Endodermal cell (in vitro differentiated cells): ENCODE data around the gene FSHR. TPM values are rescaled to one million over a fixed set of nuclear protein-coding genes. Genes with fewer than 3 reads are reported as not detected.

Experiments used
- DNase-seq: peaks from one replicate; pipeline ENCODE4 v3.0.0-alpha.2; 2017
- H3K27ac ChIP-seq: 2 replicates; pipeline ENCODE4 v1.5.1; 2013; ENCODE audit warnings: mild to moderate bottlenecking, low read depth, low read length, moderate library complexity
- H3K27me3 ChIP-seq: 2 replicates; pipeline ENCODE4 v1.6.1; 2013; ENCODE audit warnings: mild to moderate bottlenecking, low read length, moderate library complexity; ENCODE audit not compliant: insufficient read depth, control insufficient read depth, poor library complexity, severe bottlenecking
- H3K36me3 ChIP-seq: 2 replicates; pipeline ENCODE4 v1.7.0; 2013; ENCODE audit warnings: mild to moderate bottlenecking, low read length, moderate library complexity; ENCODE audit not compliant: control insufficient read depth, insufficient read depth
- H3K4me1 ChIP-seq: one replicate; pipeline ENCODE4 v1.7.0; 2013; ENCODE audit warnings: low read length; ENCODE audit not compliant: control insufficient read depth, insufficient read depth
- H3K4me3 ChIP-seq: 2 replicates; pipeline ENCODE4 v1.5.1; 2013; ENCODE audit warnings: mild to moderate bottlenecking, low read length, moderate library complexity
- H3K9ac ChIP-seq: 2 replicates; pipeline ENCODE4 v1.6.1; 2013; ENCODE audit warnings: mild to moderate bottlenecking, low read length, moderate library complexity; ENCODE audit not compliant: poor library complexity, severe bottlenecking; ENCODE audit errors: extremely low read depth
- H3K9me3 ChIP-seq: 2 replicates; pipeline ENCODE4 v1.6.1; 2013; ENCODE audit warnings: mild to moderate bottlenecking, low read length, moderate library complexity; ENCODE audit not compliant: control insufficient read depth
- H3K27ac Mint-ChIP-seq: 2 replicates; pipeline ENCODE4 v1.8.0; 2020; ENCODE audit warnings: mixed read lengths
- H3K27me3 Mint-ChIP-seq: 2 replicates; pipeline ENCODE4 v1.8.0; 2021; ENCODE audit warnings: mild to moderate bottlenecking, mixed read lengths; ENCODE audit not compliant: insufficient read depth
- H3K36me3 Mint-ChIP-seq: 2 replicates; pipeline ENCODE4 v1.8.0; 2020; ENCODE audit warnings: low read depth, mixed read lengths
- H3K4me1 Mint-ChIP-seq: 2 replicates; pipeline ENCODE4 v1.8.0; 2020; ENCODE audit warnings: mixed read lengths
- H3K4me3 Mint-ChIP-seq: 2 replicates; pipeline ENCODE4 v1.8.0; 2020; ENCODE audit warnings: mild to moderate bottlenecking, moderate library complexity, mixed read lengths
- H3K9me3 Mint-ChIP-seq: 2 replicates; pipeline ENCODE4 v1.8.0; 2020; ENCODE audit warnings: mild to moderate bottlenecking, mixed read lengths
- WGBS, 2 experiments: methylation state at CpG; one replicate each; pipeline versions ENCODE4 v1.1.5 to v1.1.7; 2013; ENCODE audit warnings: missing lambda C conversion rate in 2 of 2, mixed read lengths in 1 of 2; ENCODE audit not compliant: insufficient coverage in 1 of 2, insufficient read length in 1 of 2; 5-methylcytosine and 5-hydroxymethylcytosine counted together
- total RNA-seq, 2 donors: library from RNA; stranded (reverse); fragmentation: NEBNext Ultra II Directional in 1 of 2; extraction: Animal tissue kit (Norgen Biotek cat#: 25700) in 1 of 2; gene quantifications; 2 replicates in 1 of 2; 3 replicates in 1 of 2; pipeline ENCODE4 v1.2.1, GENCODE V29; 2021
- TF ChIP-seq, protein P1 (sequence below): fragments of 200-600 bp; sonication (generic); conservative IDR thresholded peaks from 2 replicates; pipeline ENCODE4 v1.5.0; 2021; ENCODE audit warnings: antibody characterized with exemption, mild to moderate bottlenecking

The FSHR gene
- total RNA-seq, 2 donors from 2014 or later: 4.7 to 6.5 TPM

- no peaks in the 10 kb centered on the region for H3K36me3 Mint-ChIP-seq
- Histone ChIP-seq H3K4me1 (no peaks in the 10 kb centered on the region), H3K27ac (no peak overlapping the region), H3K9me3 (no peaks in the 10 kb centered on the region), H3K4me3 (no peak overlapping the region), H3K36me3 (no peaks in the 10 kb centered on the region), H3K27me3 (no peaks in the 10 kb centered on the region), H3K9ac (no peak overlapping the region)
- no peak overlapping the region for H3K4me3 Mint-ChIP-seq
- TF ChIP-seq, protein P1, sequence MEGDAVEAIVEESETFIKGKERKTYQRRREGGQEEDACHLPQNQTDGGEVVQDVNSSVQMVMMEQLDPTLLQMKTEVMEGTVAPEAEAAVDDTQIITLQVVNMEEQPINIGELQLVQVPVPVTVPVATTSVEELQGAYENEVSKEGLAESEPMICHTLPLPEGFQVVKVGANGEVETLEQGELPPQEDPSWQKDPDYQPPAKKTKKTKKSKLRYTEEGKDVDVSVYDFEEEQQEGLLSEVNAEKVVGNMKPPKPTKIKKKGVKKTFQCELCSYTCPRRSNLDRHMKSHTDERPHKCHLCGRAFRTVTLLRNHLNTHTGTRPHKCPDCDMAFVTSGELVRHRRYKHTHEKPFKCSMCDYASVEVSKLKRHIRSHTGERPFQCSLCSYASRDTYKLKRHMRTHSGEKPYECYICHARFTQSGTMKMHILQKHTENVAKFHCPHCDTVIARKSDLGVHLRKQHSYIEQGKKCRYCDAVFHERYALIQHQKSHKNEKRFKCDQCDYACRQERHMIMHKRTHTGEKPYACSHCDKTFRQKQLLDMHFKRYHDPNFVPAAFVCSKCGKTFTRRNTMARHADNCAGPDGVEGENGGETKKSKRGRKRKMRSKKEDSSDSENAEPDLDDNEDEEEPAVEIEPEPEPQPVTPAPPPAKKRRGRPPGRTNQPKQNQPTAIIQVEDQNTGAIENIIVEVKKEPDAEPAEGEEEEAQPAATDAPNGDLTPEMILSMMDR: no peak
- peaks cover 8% of the 10 kb centered on the region for H3K4me1 Mint-ChIP-seq
- no peak for DNase-seq
- 92 to 96% methylated on average over 2 to 4 of the region's 4 CpGs for WGBS, 2 experiments
- H3K27ac Mint-ChIP-seq: no peak overlapping the region
- H3K9me3 Mint-ChIP-seq: no peaks in the 10 kb centered on the region
- H3K27me3 Mint-ChIP-seq: no peaks in the 10 kb centered on the region
These were observed 113.3 kb downstream of the FSHR start for GRCh38 chr2:49041061-49041460.

- H3K4me1 Mint-ChIP-seq: peaks cover 2% of the 10 kb centered on the region
- no peaks in the 10 kb centered on the region for H3K9me3 Mint-ChIP-seq
- no peaks in the 10 kb centered on the region for H3K4me1 ChIP-seq
- no peak overlapping the region for H3K9ac ChIP-seq
- no peaks in the 10 kb centered on the region for H3K27me3 Mint-ChIP-seq
- H3K27me3 ChIP-seq: no peaks in the 10 kb centered on the region
- H3K4me3 Mint-ChIP-seq: no peak overlapping the region
- no peaks in the 10 kb centered on the region for H3K36me3 Mint-ChIP-seq
- no peak overlapping the region for H3K27ac ChIP-seq
- H3K27ac Mint-ChIP-seq: no peak overlapping the region
- TF ChIP-seq, protein P1: no peak
- no peaks in the 10 kb centered on the region for H3K9me3 ChIP-seq
- no peaks in the 10 kb centered on the region for H3K36me3 ChIP-seq
- DNase-seq: no peak
- no peak overlapping the region for H3K4me3 ChIP-seq
These were observed 117.1 kb downstream of the FSHR start for GRCh38 chr2:49037197-49037596.

DNA sequence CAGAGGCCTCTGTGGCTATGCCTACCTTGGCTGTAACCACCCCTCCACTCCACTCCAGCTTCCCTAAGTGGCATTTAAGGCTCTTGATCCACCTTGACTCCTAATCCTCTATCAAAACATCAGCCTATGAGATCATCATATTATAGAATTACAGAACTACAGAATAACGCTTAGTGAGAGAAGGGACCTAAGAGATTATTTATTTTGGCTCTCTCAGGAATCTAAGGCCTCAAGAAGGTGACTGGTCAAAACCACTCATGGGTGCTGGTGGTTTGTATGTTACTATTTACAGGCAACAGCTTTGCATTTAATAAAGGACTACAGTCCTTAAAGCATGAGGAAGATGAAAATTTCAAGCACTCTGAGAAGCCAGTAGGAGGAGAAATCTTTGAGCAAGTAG, 118.8 kb downstream of the FSHR start:
- Histone ChIP-seq H3K27me3 (no peaks in the 10 kb centered on the region), H3K27ac (no peak overlapping the region), H3K9me3 (no peaks in the 10 kb centered on the region), H3K4me3 (no peak overlapping the region), H3K9ac (no peak overlapping the region), H3K4me1 (no peaks in the 10 kb centered on the region), H3K36me3 (no peaks in the 10 kb centered on the region)
- 100% methylated on average over 1 of the region's 1 CpG; no CpG with 5 or more reads in 1 of the 2 experiments for WGBS, 2 experiments
- no peak overlapping the region for H3K27ac Mint-ChIP-seq
- no peaks in the 10 kb centered on the region for H3K36me3 Mint-ChIP-seq
- peaks cover 2% of the 10 kb centered on the region for H3K4me1 Mint-ChIP-seq
- DNase-seq: no peak
- no peak overlapping the region for H3K4me3 Mint-ChIP-seq
- H3K27me3 Mint-ChIP-seq: no peaks in the 10 kb centered on the region
- TF ChIP-seq, protein P1: no peak
- H3K9me3 Mint-ChIP-seq: no peaks in the 10 kb centered on the region
